SK-N-SH (cell line): ENCODE results near the gene CPLANE2. TPM values are rescaled to one million over a fixed set of nuclear protein-coding genes. Genes with fewer than 3 reads are reported as not detected.

Experiments
- CTCF ChIA-PET: fragments of 300-600, 350-600 bp; formaldehyde crosslinking; extraction: SDS; loops from one replicate; lab custom pipeline; 2021; lab: Yijun Ruan, JAX
- POLR2A ChIA-PET: fragments of 350-600 bp; sonication (Branson Sonifier 250); formaldehyde crosslinking; extraction: SDS; loops from one replicate; lab custom pipeline; 2020; ENCODE audit warnings: antibody characterized with exemption, inconsistent platforms; lab: Yijun Ruan, JAX
- DNase-seq: peaks from one replicate; pipeline ENCODE4 v3.0.0; 2012
- H2AFZ ChIP-seq: fragments of 200-600 bp; sonication (generic); 2 replicates; pipeline ENCODE4 v1.8.1; 2016; ENCODE audit warnings: antibody characterized with exemption, mild to moderate bottlenecking, low read depth
- H3F3A ChIP-seq: fragments of 200-600 bp; sonication (generic); replicated peaks from 2 replicates; pipeline ENCODE3; 2016; ENCODE audit warnings: antibody characterized with exemption, mild to moderate bottlenecking; ENCODE audit not compliant: insufficient read depth
- H3K27ac ChIP-seq, 2 experiments: fragments of 200-500 bp in 1 of 2; fragments of 200-600 bp in 1 of 2; sonication (Bioruptor generic) in 1 of 2; sonication (generic), shearing (Covaris generic) in 1 of 2; 2 replicates each; pipeline versions ENCODE4 v1.5.1 to v1.6.1; 2014 to 2016; ENCODE audit warnings: low read depth in 2 of 2, inconsistent platforms in 1 of 2, low read length in 1 of 2, mild to moderate bottlenecking in 1 of 2, mixed read lengths in 1 of 2
- H3K27me3 ChIP-seq: fragments of 200-600 bp; sonication (generic), shearing (Covaris generic); 2 replicates; pipeline ENCODE4 v1.6.1; 2016; ENCODE audit warnings: mixed run types; ENCODE audit not compliant: insufficient read depth
- H3K36me3 ChIP-seq, 2 experiments: fragments of 200-500 bp in 1 of 2; fragments of 200-600 bp in 1 of 2; sonication (Bioruptor generic) in 1 of 2; sonication (generic) in 1 of 2; replicated peaks in 1 of 2; 2 replicates each; pipeline versions ENCODE3 to v1.5.1; 2014 to 2016; ENCODE audit warnings: low read length in 1 of 2, mild to moderate bottlenecking in 1 of 2; ENCODE audit not compliant: insufficient read depth in 2 of 2, control insufficient read depth in 1 of 2
- H3K4me1 ChIP-seq, 2 experiments: fragments of 200-500 bp in 1 of 2; fragments of 200-600 bp in 1 of 2; sonication (Bioruptor generic) in 1 of 2; sonication (generic), shearing (Covaris generic) in 1 of 2; 2 replicates each; pipeline versions ENCODE4 v1.5.1 to v1.6.1; 2014 to 2016; ENCODE audit warnings: low read depth in 1 of 2, low read length in 1 of 2, mixed run types in 1 of 2; ENCODE audit not compliant: insufficient read depth in 2 of 2, control insufficient read depth in 1 of 2
- H3K4me2 ChIP-seq: fragments of 200-600 bp; sonication (generic), shearing (Covaris generic); 2 replicates; pipeline ENCODE4 v1.6.1; 2017; ENCODE audit warnings: mixed run types
- H3K4me3 ChIP-seq, 2 experiments: fragments of 200-500 bp in 1 of 2; fragments of 200-600 bp in 1 of 2; sonication (Bioruptor generic) in 1 of 2; sonication (generic), shearing (Covaris generic) in 1 of 2; 2 replicates each; pipeline versions ENCODE4 v1.5.1 to v1.8.1; 2014 to 2016; ENCODE audit warnings: low read depth in 2 of 2, inconsistent platforms in 1 of 2, low read length in 1 of 2, mild to moderate bottlenecking in 1 of 2, mixed read lengths in 1 of 2, moderate library complexity in 1 of 2
- H3K79me2 ChIP-seq: fragments of 200-600 bp; sonication (generic); 2 replicates; pipeline ENCODE4 v1.8.1; 2017; ENCODE audit warnings: mild to moderate bottlenecking; ENCODE audit not compliant: insufficient read depth
- H3K9ac ChIP-seq: fragments of 200-600 bp; sonication (generic); 2 replicates; pipeline ENCODE4 v1.6.1; 2017; ENCODE audit warnings: mixed run types
- H3K9me2 ChIP-seq: fragments of 200-600 bp; sonication (generic); 2 replicates; pipeline ENCODE4 v1.6.1; 2017; ENCODE audit warnings: mixed run types
- H3K9me3 ChIP-seq: fragments of 200-600 bp; sonication (generic); 2 replicates; pipeline ENCODE4 v1.6.1; 2017; ENCODE audit warnings: mixed run types, mild to moderate bottlenecking, moderate library complexity
- H4K20me1 ChIP-seq: fragments of 200-600 bp; sonication (generic); 2 replicates; pipeline ENCODE4 v1.6.1; 2017; ENCODE audit warnings: mild to moderate bottlenecking, mixed run types; ENCODE audit not compliant: insufficient read depth
- CHD2 ChIP-seq: fragments of 150-350 bp; IDR thresholded peaks from 2 replicates; pipeline ENCODE4 v1.6.1; 2018; ENCODE audit warnings: low read length; ENCODE audit not compliant: partially characterized antibody
- ELF1 ChIP-seq: IDR thresholded peaks from 2 replicates; pipeline ENCODE4 v1.4.0; 2012
- GATA2 ChIP-seq: sonication (generic); formaldehyde crosslinking; IDR thresholded peaks from 2 replicates; pipeline ENCODE4 v1.5.0; 2020; ENCODE audit warnings: mild to moderate bottlenecking, missing genetic modification reagents
- MEF2A ChIP-seq: IDR thresholded peaks from 2 replicates; pipeline ENCODE4 v1.4.0; 2012; ENCODE audit warnings: low read depth, borderline replicate concordance
- MXI1 ChIP-seq: IDR thresholded peaks from 2 replicates; pipeline ENCODE4 v1.6.1; 2012; ENCODE audit warnings: mild to moderate bottlenecking, low read depth, low read length, improper control_type of control experiment
- NFIC ChIP-seq: IDR thresholded peaks from 2 replicates; pipeline ENCODE4 v1.4.0; 2012; ENCODE audit warnings: borderline replicate concordance
- NRF1 ChIP-seq: IDR thresholded peaks from 2 replicates; pipeline ENCODE4 v1.6.1; 2012; ENCODE audit warnings: low read depth, mild to moderate bottlenecking, low read length
- POLR2AphosphoS5 ChIP-seq: IDR thresholded peaks from 2 replicates; pipeline ENCODE4 v1.6.1; 2012; ENCODE audit warnings: low read depth, low read length
- RFX5 ChIP-seq: IDR thresholded peaks from 2 replicates; pipeline ENCODE4 v1.6.1; 2012; ENCODE audit warnings: mild to moderate bottlenecking, improper control_type of control experiment, low read length
- RXRA ChIP-seq: IDR thresholded peaks from 2 replicates; pipeline ENCODE4 v1.4.0; 2012; ENCODE audit warnings: low read depth, mild to moderate bottlenecking, borderline replicate concordance
- SIN3A ChIP-seq: IDR thresholded peaks from 2 replicates; pipeline ENCODE4 v1.6.1; 2012; ENCODE audit warnings: low read depth, mild to moderate bottlenecking, low read length, moderate library complexity, borderline replicate concordance
- TCF12 ChIP-seq: IDR thresholded peaks from 2 replicates; pipeline ENCODE4 v1.4.0; 2012
- TEAD4 ChIP-seq: IDR thresholded peaks from 2 replicates; pipeline ENCODE4 v1.4.0; 2012; ENCODE audit warnings: mild to moderate bottlenecking, borderline replicate concordance; ENCODE audit not compliant: insufficient read depth
- YY1 ChIP-seq: IDR thresholded peaks from 2 replicates; pipeline ENCODE4 v1.4.0; 2012; ENCODE audit warnings: low read depth, mild to moderate bottlenecking
- WGBS: methylation state at CpG from one replicate; pipeline ENCODE4 v1.1.6; 2017; ENCODE audit warnings: low lambda C conversion rate; 5-methylcytosine and 5-hydroxymethylcytosine counted together
- polyA plus RNA-seq, 3 experiments: library from polyadenylated mRNA; depleted of rRNA; stranded (reverse); fragments of >200 nt; gene quantifications; 2 replicates each; pipeline ENCODE4 v1.2.3, GENCODE V29; 2012
- TF ChIP-seq, protein P1 (sequence below): IDR thresholded peaks from 2 replicates; pipeline ENCODE4 v1.4.0; 2012; ENCODE audit warnings: low read depth, borderline replicate concordance
- TF ChIP-seq, protein P2 (sequence below): fragments of 200-600 bp; sonication (generic); IDR thresholded peaks from 2 replicates; pipeline ENCODE4 v1.6.1; 2017; ENCODE audit warnings: antibody characterized with exemption, mild to moderate bottlenecking, moderate library complexity
- TF ChIP-seq, protein P3 (sequence below): fragments of 150-350 bp; IDR thresholded peaks from 2 replicates; pipeline ENCODE4 v1.6.1; 2016; ENCODE audit warnings: mild to moderate bottlenecking, low read depth, low read length
- TF ChIP-seq, protein P4 (sequence below): fragments of 150-350 bp; IDR thresholded peaks from 2 replicates; pipeline ENCODE4 v1.6.1; 2017; ENCODE audit warnings: antibody characterized with exemption, low read length, low read depth, borderline replicate concordance

Gene CPLANE2
- polyA plus RNA-seq, 1 of the 3 experiments (the other 2 are of a cell fraction): 8.6 TPM

DNA sequence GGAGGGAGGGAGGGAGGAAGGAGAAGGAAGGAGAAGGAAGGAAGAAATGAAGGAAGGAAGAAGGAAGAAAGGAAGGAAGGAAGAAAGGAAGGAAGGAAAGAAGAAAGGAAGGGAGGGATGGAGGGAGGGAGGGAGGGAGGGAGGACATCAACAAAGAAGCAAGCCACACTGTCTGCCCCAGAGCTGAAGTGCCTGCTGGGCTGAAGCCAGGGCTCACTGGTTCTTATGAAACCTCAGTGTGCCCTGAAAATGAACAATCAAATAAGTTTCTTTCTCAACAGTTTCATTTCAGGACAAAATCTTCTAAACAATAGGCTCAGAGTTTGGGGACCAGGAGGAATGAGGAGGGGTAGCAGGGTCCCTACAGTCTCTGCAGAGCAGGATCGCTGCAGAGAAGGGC is 45.7 kb downstream of the CPLANE2 start:
- no CpG with 5 or more reads among the region's 1 CpG for WGBS
- TF ChIP-seq MEF2A (no peak), POLR2AphosphoS5 (no peak), YY1 (no peak), ELF1 (no peak), NRF1 (no peak), NFIC (no peak), MXI1 (no peak), RFX5 (no peak), RXRA (no peak), SIN3A (no peak)
- TF ChIP-seq, protein P1, sequence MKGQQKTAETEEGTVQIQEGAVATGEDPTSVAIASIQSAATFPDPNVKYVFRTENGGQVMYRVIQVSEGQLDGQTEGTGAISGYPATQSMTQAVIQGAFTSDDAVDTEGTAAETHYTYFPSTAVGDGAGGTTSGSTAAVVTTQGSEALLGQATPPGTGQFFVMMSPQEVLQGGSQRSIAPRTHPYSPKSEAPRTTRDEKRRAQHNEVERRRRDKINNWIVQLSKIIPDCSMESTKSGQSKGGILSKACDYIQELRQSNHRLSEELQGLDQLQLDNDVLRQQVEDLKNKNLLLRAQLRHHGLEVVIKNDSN: no peak
- TF ChIP-seq, protein P2, sequence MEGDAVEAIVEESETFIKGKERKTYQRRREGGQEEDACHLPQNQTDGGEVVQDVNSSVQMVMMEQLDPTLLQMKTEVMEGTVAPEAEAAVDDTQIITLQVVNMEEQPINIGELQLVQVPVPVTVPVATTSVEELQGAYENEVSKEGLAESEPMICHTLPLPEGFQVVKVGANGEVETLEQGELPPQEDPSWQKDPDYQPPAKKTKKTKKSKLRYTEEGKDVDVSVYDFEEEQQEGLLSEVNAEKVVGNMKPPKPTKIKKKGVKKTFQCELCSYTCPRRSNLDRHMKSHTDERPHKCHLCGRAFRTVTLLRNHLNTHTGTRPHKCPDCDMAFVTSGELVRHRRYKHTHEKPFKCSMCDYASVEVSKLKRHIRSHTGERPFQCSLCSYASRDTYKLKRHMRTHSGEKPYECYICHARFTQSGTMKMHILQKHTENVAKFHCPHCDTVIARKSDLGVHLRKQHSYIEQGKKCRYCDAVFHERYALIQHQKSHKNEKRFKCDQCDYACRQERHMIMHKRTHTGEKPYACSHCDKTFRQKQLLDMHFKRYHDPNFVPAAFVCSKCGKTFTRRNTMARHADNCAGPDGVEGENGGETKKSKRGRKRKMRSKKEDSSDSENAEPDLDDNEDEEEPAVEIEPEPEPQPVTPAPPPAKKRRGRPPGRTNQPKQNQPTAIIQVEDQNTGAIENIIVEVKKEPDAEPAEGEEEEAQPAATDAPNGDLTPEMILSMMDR: no peak
- Histone ChIP-seq H3K4me1 (peaks cover 0 to 26% of the 10 kb centered on the region in 2 experiments; a peak in 1 of 4 replicates), H3K36me3 (no peaks in the 10 kb centered on the region), H3K27ac (no peak overlapping the region; a peak in 1 of 4 replicates), H3K9ac (no peak overlapping the region), H3K9me3 (no peaks in the 10 kb centered on the region), H3K27me3 (no peaks in the 10 kb centered on the region), H3K4me3 (no peak overlapping the region), H3K9me2 (no peaks in the 10 kb centered on the region), H4K20me1 (no peaks in the 10 kb centered on the region), H2AFZ (no peak overlapping the region), H3F3A (peaks cover 11% of the 10 kb centered on the region), H3K4me2 (no peak overlapping the region), H3K79me2 (no peaks in the 10 kb centered on the region)
- DNase-seq: no peak
- POLR2A ChIA-PET: no interaction called here
- CTCF ChIA-PET: interaction anchor here (0.6 to 15.3 kb wide), 7 partner anchors 10 to 173 kb away, joined by 3 to 513 read pairs (median 14); partner anchors contain the start of gene FAM131C

DNA sequence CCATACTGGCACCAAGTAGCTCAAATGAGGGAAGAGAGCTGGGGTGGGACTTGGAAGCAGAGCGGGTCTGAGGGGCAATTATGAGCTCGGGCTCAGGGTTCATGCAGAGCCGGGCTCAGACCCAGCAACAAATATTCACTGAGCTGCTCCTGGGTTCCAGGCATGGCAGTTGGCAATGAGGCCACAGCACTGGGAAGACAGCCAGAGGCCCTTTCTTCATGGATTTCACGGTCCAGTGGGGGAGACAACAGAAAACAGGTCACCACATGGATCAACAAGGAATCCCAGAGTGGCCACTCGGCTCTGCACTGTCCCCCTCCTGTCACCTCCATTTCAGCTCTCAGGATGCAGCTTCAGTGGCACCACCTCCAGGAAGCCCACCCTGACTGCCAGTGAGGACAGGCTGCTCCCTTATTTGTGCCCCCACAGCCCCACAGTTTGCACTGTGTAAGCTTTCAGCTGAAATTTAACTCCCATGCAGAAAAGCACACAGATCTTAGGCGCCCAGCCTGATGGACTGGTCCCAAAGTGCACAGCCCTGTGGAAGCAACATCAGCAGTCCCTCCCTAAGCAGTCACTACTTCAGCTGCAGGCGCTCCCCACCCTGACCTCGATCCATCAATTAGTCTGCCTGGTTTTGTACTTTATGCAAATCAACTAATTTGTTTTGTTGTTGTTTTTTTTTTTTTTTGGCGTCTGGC is 46.9 kb downstream of the CPLANE2 start:
- H2AFZ ChIP-seq: no peak overlapping the region
- H3K27me3 ChIP-seq: no peaks in the 10 kb centered on the region
- no peak overlapping the region for H3K4me3 ChIP-seq
- H3K36me3 ChIP-seq: no peaks in the 10 kb centered on the region
- no peaks in the 10 kb centered on the region for H3K9me3 ChIP-seq
- CTCF ChIA-PET: interaction anchor here (1.0 to 15.3 kb wide), 11 partner anchors 9 to 285 kb away, joined by 3 to 513 read pairs (median 8); partner anchors contain the start of genes EPHA2 and FAM131C
- H4K20me1 ChIP-seq: no peaks in the 10 kb centered on the region
- H3K9me2 ChIP-seq: no peaks in the 10 kb centered on the region
- H3K27ac ChIP-seq: no peak overlapping the region
- DNase-seq: peak; percentile 70
- peaks cover 11% of the 10 kb centered on the region for H3F3A ChIP-seq
- H3K9ac ChIP-seq: no peak overlapping the region
- no peak overlapping the region for H3K4me2 ChIP-seq
- 71% methylated on average over 4 of the region's 9 CpGs for WGBS
- H3K4me1 ChIP-seq: peaks cover 0 to 26% of the 10 kb centered on the region in 2 experiments; a peak in 1 of 4 replicates
- no peaks in the 10 kb centered on the region for H3K79me2 ChIP-seq
- POLR2A ChIA-PET: interaction anchor here (1.0 to 2.2 kb wide), 6 partner anchors 15 to 111 kb away, joined by 3 to 12 read pairs (median 3); partner anchors contain the start of gene CPLANE2
- TF ChIP-seq RFX5 (no peak), GATA2 (CRISPR knock-in tag) (no peak), TEAD4 (no peak), POLR2AphosphoS5 (no peak), TCF12 (no peak), NFIC (no peak), CHD2 (peak; percentile 23)
- TF ChIP-seq, protein P3, sequence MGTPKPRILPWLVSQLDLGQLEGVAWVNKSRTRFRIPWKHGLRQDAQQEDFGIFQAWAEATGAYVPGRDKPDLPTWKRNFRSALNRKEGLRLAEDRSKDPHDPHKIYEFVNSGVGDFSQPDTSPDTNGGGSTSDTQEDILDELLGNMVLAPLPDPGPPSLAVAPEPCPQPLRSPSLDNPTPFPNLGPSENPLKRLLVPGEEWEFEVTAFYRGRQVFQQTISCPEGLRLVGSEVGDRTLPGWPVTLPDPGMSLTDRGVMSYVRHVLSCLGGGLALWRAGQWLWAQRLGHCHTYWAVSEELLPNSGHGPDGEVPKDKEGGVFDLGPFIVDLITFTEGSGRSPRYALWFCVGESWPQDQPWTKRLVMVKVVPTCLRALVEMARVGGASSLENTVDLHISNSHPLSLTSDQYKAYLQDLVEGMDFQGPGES: no peak
- TF ChIP-seq, protein P4, sequence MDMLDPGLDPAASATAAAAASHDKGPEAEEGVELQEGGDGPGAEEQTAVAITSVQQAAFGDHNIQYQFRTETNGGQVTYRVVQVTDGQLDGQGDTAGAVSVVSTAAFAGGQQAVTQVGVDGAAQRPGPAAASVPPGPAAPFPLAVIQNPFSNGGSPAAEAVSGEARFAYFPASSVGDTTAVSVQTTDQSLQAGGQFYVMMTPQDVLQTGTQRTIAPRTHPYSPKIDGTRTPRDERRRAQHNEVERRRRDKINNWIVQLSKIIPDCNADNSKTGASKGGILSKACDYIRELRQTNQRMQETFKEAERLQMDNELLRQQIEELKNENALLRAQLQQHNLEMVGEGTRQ: no peak
- TF ChIP-seq, protein P2: no peak
